ENCODE results near the gene CNTNAP5.

Gene CNTNAP5

DNA sequence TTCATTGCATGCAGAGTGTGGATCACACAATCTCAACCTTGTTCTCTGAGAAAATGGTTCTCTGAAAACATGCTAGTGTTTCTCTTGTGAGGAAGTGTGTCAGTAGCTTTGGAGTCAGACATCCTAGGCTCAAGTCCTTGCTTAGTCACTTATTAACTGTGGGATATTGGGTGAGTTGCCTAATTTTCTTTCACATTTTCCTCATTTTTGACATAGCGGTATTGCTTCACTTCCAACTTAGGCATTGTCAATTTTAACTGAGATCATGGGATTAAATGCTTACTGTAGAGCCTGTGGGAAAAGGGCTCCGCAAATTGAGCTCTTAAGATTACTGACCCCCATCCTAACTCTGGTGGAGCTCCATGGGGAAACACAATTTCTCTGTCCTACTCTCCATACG is 622.2 kb downstream of the CNTNAP5 start:
- no peak for DNase-seq

DNA sequence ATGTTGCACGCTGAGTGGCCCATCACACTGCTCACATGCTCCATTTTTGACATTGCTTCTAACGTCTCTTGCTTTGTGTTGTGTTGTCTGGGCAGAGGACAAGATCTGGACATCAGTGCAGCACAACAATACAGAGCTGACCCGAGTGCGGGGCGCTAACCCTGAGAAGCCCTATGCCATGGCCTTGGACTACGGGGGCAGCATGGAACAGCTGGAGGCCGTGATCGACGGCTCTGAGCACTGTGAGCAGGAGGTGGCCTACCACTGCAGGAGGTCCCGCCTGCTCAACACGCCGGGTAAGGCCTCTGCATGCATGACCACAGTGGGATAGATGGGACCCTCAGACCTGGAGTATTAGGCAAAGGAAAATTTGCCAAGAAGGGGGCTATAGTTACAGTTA is 622.6 kb downstream of the CNTNAP5 start:
- no peak for DNase-seq

GRCh38 chr2:124649001-124649400 is 623.9 kb downstream of the CNTNAP5 start:
- no peak for DNase-seq

- no peak for DNase-seq
Observed at GRCh38 chr2:124652099-124652498, 627.0 kb downstream of the CNTNAP5 start.

DNA sequence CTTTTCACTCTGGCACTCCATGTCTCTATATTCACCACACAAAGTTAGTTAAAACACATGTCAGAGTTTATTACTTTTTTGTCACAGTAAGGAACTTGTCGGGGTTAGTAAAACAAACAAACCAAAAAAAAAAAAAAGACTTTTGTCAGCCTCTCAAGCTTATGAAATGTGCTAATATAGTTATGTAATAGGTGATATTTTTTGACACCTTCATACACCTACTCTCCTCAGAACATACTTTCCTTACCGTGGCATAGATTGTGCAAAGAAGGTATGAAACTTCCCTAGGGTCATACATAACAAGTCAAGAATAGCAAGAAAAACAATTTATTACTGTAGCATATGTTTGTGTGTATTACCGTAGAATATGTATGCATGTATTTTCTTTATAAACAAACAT is 633.3 kb downstream of the CNTNAP5 start:
- DNase-seq, result no peak

DNA sequence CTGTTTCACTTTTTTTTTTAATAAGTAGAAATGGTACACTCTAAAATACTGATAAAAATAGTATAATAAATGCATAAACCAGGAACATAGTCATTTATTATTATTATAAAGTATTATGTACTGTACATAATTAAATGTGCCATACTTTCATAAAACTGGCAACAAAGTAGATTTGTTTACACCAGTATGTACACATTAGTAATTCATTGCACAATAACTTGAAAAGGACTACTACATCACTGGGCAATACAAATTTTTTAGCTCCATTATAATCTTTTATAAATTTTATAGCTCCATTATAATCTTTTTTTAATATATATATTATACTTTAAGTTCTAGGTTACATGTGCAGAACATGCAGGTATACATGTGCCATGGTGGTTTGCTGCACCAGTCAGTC is 636.5 kb downstream of the CNTNAP5 start:
- no peak for DNase-seq

DNA sequence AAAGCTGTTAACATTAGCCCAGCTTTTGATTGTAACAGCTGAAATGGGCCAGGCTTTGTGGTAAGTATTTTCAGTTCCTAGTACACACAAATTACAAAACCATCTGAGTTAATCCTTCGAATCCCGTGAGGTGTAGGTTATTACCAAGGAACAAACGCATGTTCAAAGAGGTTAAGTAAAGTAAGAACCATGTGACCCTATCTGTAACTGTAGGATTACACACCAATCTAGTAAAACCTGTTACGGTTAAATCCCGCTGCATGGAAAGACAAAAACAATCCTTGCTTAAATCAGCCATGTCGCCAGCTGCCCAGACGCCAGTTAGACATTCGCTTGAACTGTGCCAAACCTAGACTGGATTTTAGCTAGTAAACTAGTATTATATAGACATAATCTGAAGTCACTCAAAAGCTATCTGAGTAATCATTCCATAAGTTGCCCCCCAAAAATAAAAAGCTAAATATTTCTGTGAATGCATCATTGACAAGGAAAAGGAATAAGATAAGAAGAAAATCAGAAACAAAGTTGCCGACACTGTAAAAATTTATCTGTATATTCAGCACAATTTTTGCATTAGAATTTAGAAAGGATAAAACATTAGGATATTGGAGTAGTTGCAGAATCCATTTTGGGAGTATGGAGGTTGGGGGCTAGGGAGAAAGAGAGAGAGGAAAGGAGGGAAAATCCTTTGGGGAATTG is 638.0 kb downstream of the CNTNAP5 start:
- DNase-seq, result no peak

- DNase-seq, result no peak
Observed at GRCh38 chr2:124663645-124663997, 638.5 kb downstream of the CNTNAP5 start.

DNA sequence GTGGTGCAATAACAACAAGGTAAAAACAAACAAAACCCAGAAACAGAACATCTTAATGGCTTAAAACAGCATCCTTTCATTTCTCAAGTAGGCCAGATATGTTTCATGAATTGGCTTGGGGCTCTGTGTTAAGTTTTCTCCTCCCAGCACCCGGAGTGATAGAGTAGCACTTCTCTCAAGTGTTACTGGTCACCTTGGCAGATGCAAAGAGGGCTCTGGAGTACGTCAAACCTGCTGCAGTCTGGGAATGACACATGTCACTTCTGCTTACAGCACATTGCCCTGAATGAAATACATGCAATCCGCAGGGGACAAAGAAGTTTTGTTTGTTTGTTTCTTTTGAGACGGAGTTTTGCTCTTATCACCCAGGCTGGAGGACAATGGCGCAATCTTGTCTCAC is 639.3 kb downstream of the CNTNAP5 start:
- DNase-seq, result no peak

DNA sequence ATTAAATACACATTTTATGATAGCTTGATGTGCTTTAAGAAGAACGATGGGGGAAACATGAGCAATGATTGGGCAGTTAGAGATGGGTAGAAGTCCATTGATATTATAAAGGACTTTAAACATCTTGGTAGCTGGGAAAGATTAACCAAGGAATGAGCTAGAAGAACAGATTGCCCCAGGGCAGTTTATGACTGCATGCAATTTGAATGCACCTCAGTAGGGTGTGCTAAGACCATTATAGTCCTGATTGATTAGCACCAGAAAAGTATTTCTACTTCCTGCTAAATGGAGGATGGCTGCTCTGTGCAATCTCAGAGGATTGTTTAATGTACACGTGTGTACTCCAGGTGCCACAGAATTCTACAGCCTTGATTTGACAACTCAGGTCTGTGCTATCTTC is 641.9 kb downstream of the CNTNAP5 start:
- no peak for DNase-seq

DNA sequence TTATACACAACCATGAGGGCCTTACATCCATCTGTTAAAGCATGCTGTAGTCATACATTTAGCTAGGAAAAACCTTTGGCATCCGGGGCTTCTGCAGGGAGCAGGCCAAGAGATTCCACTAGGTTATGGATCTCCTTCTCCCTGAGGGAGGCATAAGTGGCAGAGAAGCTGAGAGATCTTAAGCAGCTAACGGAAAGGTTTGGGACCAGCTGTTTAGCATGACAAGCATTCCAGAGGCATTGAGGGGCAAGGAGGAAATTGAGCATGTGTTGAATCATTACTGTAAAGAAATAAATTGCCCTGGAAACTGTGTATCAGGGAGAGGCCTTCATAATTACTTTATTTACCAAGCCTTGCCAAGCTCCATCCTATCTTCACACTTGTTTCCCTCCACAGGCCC is 643.1 kb downstream of the CNTNAP5 start:
- DNase-seq, result no peak

DNA sequence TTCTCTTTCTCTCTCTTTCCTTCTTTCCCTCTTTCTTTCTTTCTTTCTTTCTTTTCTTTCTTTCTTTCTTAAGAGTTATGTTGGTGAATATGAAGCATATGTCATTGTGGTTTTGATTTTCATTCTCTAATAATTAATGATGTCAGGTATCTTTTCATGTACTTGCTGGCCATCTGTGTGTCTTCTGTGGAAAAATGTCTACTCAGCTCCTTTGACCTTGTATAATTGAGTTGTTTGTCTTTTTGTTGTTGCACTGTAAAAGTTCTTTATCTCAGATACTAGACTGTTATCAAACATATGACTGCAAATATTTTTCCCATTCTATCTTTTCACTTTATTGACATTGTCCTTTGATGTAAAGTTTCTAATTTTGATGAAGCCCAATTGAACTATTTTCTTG is 645.1 kb downstream of the CNTNAP5 start:
- DNase-seq, result no peak

DNA sequence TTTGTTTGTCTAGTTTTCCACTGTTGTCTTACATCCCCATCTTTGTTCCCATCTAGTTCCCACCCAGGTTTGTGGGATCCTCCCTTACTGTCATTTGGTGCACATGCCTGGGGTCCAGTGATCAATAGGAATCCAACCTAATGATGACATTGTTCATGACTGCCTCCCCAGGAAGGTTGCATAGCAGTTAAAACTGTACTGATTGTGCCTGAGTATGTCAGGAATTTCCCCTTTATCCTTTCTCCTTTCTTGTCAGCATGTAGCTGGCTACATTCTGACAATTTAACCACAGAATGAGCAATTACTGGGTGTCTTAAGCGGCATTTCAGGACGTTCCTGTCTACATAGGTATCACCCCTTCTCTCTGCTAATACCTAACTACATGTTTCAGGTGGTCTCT is 653.0 kb downstream of the CNTNAP5 start:
- DNase-seq, result no peak

- no peak for DNase-seq
Observed at GRCh38 chr2:124683536-124684428, 658.7 kb downstream of the CNTNAP5 start.

- no peak for DNase-seq
Observed at GRCh38 chr2:124689348-124689747, 664.3 kb downstream of the CNTNAP5 start.

DNA sequence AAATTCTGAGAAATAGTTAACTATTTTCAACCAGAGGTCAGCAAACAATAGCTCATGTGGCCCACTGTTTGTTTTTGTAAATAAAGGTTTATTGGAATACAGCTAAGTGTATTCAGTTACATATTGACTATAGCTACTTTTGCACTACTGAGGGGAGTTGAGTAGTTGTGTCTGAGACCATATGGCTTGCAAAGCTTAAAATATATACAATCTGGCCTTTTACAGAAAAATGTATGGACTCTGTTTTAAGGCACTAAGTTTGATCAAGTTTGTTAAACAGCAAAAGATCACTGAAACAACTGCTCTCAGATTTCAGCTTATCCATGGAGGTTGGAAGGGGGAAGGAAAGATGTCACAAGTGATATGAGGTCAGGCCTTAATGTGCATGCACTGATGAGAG is 667.1 kb downstream of the CNTNAP5 start:
- no peak for DNase-seq

- no peak for DNase-seq
Observed at GRCh38 chr2:124692707-124693106, 667.6 kb downstream of the CNTNAP5 start.

DNA sequence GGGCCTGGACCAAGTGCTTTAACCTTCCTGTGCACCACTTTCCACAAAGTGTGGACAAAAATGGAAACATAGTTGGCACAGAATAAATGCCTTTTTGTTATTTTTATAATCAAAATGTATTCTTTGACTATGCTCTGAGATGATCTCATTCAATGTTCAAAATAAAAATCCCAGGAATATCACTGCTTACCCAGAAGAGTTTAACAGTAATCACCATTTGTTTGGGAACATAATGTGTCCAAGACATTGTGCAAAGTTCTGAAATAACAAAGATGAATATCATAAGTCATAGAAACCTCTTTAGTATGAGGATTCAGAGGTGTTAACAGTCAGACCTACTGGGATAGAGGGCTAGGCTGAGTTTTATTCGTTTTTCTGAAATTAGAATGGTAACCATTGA is 668.1 kb downstream of the CNTNAP5 start:
- no peak for DNase-seq

GRCh38 chr2:124698979-124699565 is 674.0 kb downstream of the CNTNAP5 start:
- DNase-seq, result no peak

- DNase-seq, result no peak
Observed at GRCh38 chr2:124702777-124703176, 677.7 kb downstream of the CNTNAP5 start.

GRCh38 chr2:124704071-124704925 is 679.2 kb downstream of the CNTNAP5 start:
- no peak for DNase-seq

DNA sequence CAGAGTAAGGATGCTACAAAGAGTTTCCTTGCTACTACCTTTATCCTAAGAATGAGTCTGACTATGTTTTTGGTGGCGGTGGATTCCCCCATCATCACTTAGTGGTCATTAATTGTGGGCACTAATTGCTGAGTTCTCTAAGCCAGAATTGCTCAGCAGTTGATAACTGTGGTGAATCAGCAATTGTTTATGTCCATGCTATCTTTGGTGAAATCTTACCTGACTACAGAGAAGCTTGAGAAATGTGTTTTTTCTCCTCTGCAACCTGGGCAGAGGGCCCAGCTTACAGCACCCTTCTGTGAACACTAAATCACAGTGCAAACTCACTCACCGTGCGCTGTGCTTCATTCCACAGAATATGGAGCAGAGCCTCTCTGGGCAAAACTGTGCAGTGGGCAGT is 683.6 kb downstream of the CNTNAP5 start:
- DNase-seq, result no peak

- no peak for DNase-seq
Observed at GRCh38 chr2:124713969-124714368, 688.9 kb downstream of the CNTNAP5 start.

Measured in SW 1271 (cell line).